Heart left ventricle (tissue), 13 donors: ENCODE results near the gene DLG1.

ENCODE experiments used
- POLR2A ChIP-seq, 2 donors: fragments of 450-650 bp; IDR thresholded peaks; one replicate each; pipeline ENCODE4 v1.6.1; 2017; ENCODE audit warnings: antibody characterized with exemption in 2 of 2, mild to moderate bottlenecking in 2 of 2, moderate library complexity in 2 of 2
- TF ChIP-seq, protein P1 (sequence below), 12 donors: fragments of 200-600 bp; sonication (generic) in 4 of 12; IDR thresholded peaks; one replicate each; pipeline versions ENCODE4 v1.5.0 to v1.8.0; 2018 to 2022; ENCODE audit warnings: antibody characterized with exemption in 12 of 12, mild to moderate bottlenecking in 5 of 12
- donor health status: ischemic (EF 13 %, LVEDD 7.1; RV severe dilation, severe dysfunction).
- donor health status: DM: no; HTN: yes; CAD: no.
- donor health status: DM: no; HTN: no; CAD: no.
- donor health status: ischemic (EF 25% LVEDD 6.9; RV normal size, moderate dysfunction).
- donor health status: ischemic (EF 25% LVEDD 5.7; RV mildly dilated, moderate dysfunction).
- donor health status: ischemic (EF 35%, LVEDD 5.7; RV mildly dilated, moderate dysfunction).
- donor health status: nonischemic (EF 11% LVEDD 7.7; RV severe dilation, severe dysfunction).
- donor health status: DM: yes; HTN: yes; CAD: no.
- donor health status: PGD.
- donor health status: ischemic (EF 29% LVEDD 5.4; RV normal size, mild dysfunction).
- donor health status: nonischemic (EF 23%, LVEDD 6.1; RV moderate dilation, normal function).

DNA sequence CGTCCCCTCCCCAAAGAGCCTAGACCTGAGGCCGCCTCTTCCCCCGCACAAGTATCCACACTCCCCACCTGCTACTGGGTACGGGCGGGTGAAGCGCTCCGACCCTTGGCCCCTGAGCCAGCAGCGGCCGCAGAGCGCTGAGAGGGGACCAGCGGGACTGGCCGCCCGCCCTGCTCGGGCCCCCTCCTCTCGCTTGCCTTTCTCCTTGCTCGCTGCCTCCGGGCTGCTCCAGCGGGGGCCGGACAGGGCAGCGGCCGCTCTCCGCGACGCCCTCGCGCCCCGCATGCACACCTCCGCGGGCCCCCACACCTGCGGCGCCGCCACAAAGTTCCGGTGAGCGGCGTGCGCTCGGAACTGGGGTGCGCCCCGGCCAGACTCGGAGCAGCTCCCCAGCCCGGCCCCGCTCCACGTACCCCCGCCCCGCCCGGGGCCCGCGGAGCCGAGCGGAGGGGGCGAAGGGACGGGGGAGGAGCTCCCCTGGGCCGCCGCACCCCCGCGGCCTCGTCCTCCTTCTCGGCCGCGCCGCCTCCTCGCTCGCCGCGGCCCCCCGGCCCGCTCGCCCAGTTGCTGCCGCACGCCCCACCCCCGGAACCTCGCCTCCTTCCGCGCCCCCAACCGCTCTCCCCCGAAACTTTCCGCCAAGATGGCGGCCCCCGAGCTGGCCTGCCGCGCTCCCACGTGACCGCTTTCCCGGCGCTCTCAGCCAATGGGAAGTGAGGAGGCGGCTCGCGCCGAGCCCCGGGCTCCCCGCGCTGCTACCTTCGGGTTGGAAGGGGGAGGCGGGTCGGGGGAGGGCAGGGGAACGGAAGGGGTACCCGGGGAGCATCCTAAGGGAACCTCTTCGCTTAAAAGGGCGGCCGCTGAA lies 704 bp downstream of the DLG1 start:
- TF ChIP-seq, protein P1, sequence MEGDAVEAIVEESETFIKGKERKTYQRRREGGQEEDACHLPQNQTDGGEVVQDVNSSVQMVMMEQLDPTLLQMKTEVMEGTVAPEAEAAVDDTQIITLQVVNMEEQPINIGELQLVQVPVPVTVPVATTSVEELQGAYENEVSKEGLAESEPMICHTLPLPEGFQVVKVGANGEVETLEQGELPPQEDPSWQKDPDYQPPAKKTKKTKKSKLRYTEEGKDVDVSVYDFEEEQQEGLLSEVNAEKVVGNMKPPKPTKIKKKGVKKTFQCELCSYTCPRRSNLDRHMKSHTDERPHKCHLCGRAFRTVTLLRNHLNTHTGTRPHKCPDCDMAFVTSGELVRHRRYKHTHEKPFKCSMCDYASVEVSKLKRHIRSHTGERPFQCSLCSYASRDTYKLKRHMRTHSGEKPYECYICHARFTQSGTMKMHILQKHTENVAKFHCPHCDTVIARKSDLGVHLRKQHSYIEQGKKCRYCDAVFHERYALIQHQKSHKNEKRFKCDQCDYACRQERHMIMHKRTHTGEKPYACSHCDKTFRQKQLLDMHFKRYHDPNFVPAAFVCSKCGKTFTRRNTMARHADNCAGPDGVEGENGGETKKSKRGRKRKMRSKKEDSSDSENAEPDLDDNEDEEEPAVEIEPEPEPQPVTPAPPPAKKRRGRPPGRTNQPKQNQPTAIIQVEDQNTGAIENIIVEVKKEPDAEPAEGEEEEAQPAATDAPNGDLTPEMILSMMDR (IDR thresholded peaks at IDR 0.05): no peak
- TF ChIP-seq POLR2A (IDR thresholded peaks at IDR 0.05): peak in 1 of 2 donors; percentile 32
